Thyroid gland (tissue), 4 donors: ENCODE results near the gene DHRS12. TPM values are rescaled to one million over a fixed set of nuclear protein-coding genes. Genes with fewer than 3 reads are reported as not detected.

Experiments
- DNase-seq, 2 donors: peaks; one replicate each; pipeline ENCODE4 v3.0.0-alpha.2; 2019
- H3K27ac ChIP-seq, 3 donors: fragments of 200-600 bp; sonication (generic); 1 replicate in 2 of 3; 2 replicates in 1 of 3; pipeline ENCODE4 v1.5.1; 2016 to 2019; ENCODE audit warnings: mild to moderate bottlenecking in 1 of 3, moderate library complexity in 1 of 3
- H3K27me3 ChIP-seq: fragments of 200-600 bp; sonication (generic); one replicate; pipeline ENCODE4 v1.5.1; 2019
- H3K36me3 ChIP-seq, 2 donors: fragments of 200-600 bp; sonication (generic); one replicate each; pipeline ENCODE4 v1.5.1; 2016 to 2019
- H3K4me1 ChIP-seq, 2 donors: fragments of 200-600 bp; sonication (generic); one replicate each; pipeline ENCODE4 v1.5.1; 2017 to 2019
- H3K4me3 ChIP-seq, 3 donors: fragments of 200-600 bp; sonication (generic); replicated peaks in 1 of 3; 1 replicate in 2 of 3; 2 replicates in 1 of 3; pipeline ENCODE4 v1.5.1; 2016; ENCODE audit warnings: mild to moderate bottlenecking in 1 of 3
- H3K9me3 ChIP-seq: fragments of 200-600 bp; sonication (generic); one replicate; pipeline ENCODE4 v1.5.1; 2017
- POLR2A ChIP-seq, 2 donors: fragments of 450-650 bp; IDR thresholded peaks; one replicate each; pipeline ENCODE4 v1.6.1; 2017; ENCODE audit warnings: antibody characterized with exemption in 2 of 2, mild to moderate bottlenecking in 2 of 2, moderate library complexity in 1 of 2
- WGBS, 2 donors: methylation state at CpG; one replicate each; pipeline ENCODE4 v1.1.5; 2017; 5-methylcytosine and 5-hydroxymethylcytosine counted together
- intact Hi-C: fragments of 100-400 bp; cut with DNase I; formaldehyde crosslinking; loops from one replicate; pipeline ENCODE4 v1.15.1; 2023
- total RNA-seq, 4 donors: library from RNA; depleted of rRNA; stranded (reverse); fragments of >200 nt; gene quantifications; one replicate each; pipeline ENCODE4 v1.2.3, GENCODE V29; 2016
- TF ChIP-seq, protein P1 (sequence below), 6 experiments: fragments of 200-600 bp in 3 of 6; fragments of 450-650 bp in 3 of 6; sonication (generic) in 3 of 6; IDR thresholded peaks; one replicate each; pipeline ENCODE4 v1.5.1; 2016 to 2019; ENCODE audit warnings: antibody characterized with exemption in 6 of 6, mild to moderate bottlenecking in 2 of 6, inconsistent platforms in 1 of 6, moderate library complexity in 1 of 6

DHRS12 gene
- total RNA-seq, 4 donors from 2014 or later: 23.1 to 34.2 (median 27.4) TPM

DNA sequence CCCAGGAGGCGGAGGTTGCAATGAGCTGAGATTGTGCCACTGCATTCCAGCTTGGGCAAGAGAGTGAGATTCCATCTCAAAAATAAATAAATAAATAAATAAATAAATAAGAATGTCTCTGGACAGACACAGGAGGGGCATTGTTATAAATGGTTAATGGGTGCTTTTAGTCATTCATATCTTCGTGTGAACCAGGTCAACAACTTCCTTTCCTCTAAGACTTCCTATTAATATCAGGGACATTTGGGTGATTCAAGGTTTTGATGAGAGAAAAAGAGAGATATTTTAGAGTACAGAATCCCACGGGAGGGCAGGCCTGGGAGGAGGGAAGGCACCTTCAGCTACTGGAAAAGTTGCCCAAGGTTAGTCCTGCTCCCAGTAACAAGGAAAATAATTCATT is 23.9 kb downstream of the DHRS12 start:
- Histone ChIP-seq H3K4me1 (no peaks in the 10 kb centered on the region), H3K4me3 (no peak overlapping the region), H3K27ac (no peak overlapping the region), H3K9me3 (no peaks in the 10 kb centered on the region), H3K36me3 (no peaks in the 10 kb centered on the region), H3K27me3 (no peaks in the 10 kb centered on the region)
- DNase-seq: no peak
- whole genome bisulfite sequencing, 2 donors: 82 to 83% methylated on average over 3 of the region's 3 CpGs
- intact Hi-C loops: no loop called here
- TF ChIP-seq, protein P1, sequence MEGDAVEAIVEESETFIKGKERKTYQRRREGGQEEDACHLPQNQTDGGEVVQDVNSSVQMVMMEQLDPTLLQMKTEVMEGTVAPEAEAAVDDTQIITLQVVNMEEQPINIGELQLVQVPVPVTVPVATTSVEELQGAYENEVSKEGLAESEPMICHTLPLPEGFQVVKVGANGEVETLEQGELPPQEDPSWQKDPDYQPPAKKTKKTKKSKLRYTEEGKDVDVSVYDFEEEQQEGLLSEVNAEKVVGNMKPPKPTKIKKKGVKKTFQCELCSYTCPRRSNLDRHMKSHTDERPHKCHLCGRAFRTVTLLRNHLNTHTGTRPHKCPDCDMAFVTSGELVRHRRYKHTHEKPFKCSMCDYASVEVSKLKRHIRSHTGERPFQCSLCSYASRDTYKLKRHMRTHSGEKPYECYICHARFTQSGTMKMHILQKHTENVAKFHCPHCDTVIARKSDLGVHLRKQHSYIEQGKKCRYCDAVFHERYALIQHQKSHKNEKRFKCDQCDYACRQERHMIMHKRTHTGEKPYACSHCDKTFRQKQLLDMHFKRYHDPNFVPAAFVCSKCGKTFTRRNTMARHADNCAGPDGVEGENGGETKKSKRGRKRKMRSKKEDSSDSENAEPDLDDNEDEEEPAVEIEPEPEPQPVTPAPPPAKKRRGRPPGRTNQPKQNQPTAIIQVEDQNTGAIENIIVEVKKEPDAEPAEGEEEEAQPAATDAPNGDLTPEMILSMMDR (IDR thresholded peaks at IDR 0.05): no peak
- no peak for TF ChIP-seq POLR2A (IDR thresholded peaks at IDR 0.05)

DNA sequence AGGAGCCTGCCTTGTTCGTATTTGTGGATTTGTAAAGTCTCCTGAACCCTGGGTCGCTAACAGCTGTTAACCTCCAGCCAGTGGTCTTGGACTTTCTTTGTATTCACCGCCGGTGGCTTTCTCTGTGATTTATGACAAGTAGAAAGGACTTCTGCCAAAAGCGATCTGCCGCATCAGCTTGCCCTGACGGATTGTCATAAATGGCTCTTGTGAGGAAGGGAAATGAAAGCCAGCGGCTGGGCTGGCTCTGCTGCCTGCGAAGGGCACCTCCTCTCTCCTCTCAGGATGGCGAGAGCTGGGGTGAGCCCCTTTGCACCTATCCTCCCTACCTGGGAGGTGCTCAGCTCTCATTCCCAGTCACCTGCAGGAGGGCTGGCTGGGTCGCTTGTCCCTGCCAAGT is 25.6 kb downstream of the DHRS12 start:
- Histone ChIP-seq H3K9me3 (no peaks in the 10 kb centered on the region), H3K4me1 (no peaks in the 10 kb centered on the region), H3K4me3 (no peak overlapping the region), H3K27me3 (no peaks in the 10 kb centered on the region), H3K27ac (no peak overlapping the region), H3K36me3 (no peaks in the 10 kb centered on the region)
- DNase-seq: no peak
- WGBS, 2 donors: 75 to 80% methylated on average over 11 of the region's 11 CpGs
- intact Hi-C loops: no loop called here
- TF ChIP-seq POLR2A (IDR thresholded peaks at IDR 0.05): no peak
- TF ChIP-seq, protein P1 (IDR thresholded peaks at IDR 0.05): no peak

DNA sequence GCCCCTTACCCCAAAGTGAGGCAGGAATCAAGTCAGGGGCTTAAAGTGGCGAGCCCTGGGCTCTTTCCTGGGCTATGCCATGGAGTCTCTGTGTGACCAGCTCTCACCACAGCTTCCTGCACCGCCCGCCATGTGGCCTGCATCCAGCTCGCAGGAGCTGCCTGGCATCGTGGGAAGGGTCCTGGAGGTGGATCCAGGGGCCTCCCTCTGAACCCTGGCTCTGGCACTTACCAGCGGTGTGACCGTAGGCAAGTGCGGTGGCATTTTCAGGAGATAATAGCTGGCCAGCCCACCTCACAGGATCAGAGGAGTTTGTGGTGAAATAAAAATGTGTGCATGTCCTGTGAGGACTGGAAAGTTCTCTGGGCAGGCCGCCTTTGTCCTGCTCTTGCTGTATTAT is 26.0 kb downstream of the DHRS12 start:
- Histone ChIP-seq H3K36me3 (no peaks in the 10 kb centered on the region), H3K27ac (no peak overlapping the region), H3K27me3 (no peaks in the 10 kb centered on the region), H3K4me3 (no peak overlapping the region), H3K4me1 (no peaks in the 10 kb centered on the region), H3K9me3 (no peaks in the 10 kb centered on the region)
- WGBS, 2 donors: 84 to 86% methylated on average over 7 to 9 of the region's 9 CpGs
- no peak for DNase-seq
- intact Hi-C loops: no loop called here
- TF ChIP-seq, protein P1 (IDR thresholded peaks at IDR 0.05): no peak
- TF ChIP-seq POLR2A (IDR thresholded peaks at IDR 0.05): no peak

DNA sequence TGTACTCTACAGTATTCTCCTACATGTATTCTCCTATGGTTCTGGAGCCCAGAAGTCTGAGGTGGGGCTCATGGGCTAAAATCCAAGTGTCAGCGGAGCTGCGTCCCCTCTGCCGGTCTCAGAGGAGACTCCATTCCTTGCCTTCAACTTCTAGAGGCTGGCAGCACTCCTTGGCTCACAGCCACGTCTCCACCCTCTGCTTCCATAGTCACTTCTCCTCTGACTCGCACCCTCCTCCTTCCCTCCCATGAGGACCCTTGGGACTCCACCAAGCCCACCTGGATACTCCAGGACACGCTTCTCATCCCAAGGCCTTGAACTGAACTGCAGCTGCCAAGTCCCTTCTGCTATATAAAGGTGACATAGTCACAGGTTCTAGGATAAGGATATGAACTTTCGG is 27.8 kb downstream of the DHRS12 start:
- no peak for TF ChIP-seq POLR2A (IDR thresholded peaks at IDR 0.05)
- H3K27ac ChIP-seq: no peak overlapping the region
- intact Hi-C loops: no loop called here
- H3K4me1 ChIP-seq: peaks cover 0 to 3% of the 10 kb centered on the region in 2 donors
- H3K36me3 ChIP-seq: no peaks in the 10 kb centered on the region
- H3K4me3 ChIP-seq: no peak overlapping the region
- 80 to 83% methylated on average over 7 of the region's 7 CpGs for WGBS, 2 donors
- H3K9me3 ChIP-seq: no peaks in the 10 kb centered on the region
- no peaks in the 10 kb centered on the region for H3K27me3 ChIP-seq
- no peak for DNase-seq

DNA sequence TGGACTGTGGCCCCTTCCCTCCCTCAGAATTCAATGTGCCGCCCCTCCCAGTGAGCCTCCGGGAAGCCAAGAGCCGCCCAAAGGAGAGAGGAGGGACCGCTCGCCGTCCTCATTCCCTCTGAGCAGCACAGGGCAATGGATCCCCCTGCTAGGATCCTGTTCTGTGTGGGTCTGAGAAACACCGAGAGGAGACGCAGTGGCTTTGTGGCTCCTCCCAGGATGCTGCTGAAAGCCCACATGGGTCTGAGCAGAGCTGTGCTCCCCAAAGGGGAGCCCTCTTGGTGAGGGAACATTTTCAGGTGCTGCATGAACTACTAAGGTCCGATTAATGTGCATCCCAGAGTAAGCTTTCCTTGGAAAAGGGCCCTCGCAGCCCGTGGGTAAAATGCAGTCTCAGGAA is 30.4 kb downstream of the DHRS12 start:
- DNase-seq: no peak
- TF ChIP-seq POLR2A (IDR thresholded peaks at IDR 0.05): no peak
- TF ChIP-seq, protein P1 (IDR thresholded peaks at IDR 0.05): no peak
- Histone ChIP-seq H3K36me3 (no peaks in the 10 kb centered on the region), H3K9me3 (no peaks in the 10 kb centered on the region), H3K4me3 (no peak overlapping the region), H3K27ac (no peak overlapping the region), H3K27me3 (no peaks in the 10 kb centered on the region), H3K4me1 (peaks cover 26 to 29% of the 10 kb centered on the region in 2 donors)
- intact Hi-C loops: no loop called here
- 89 to 90% methylated on average over 11 of the region's 11 CpGs for WGBS, 2 donors

DNA sequence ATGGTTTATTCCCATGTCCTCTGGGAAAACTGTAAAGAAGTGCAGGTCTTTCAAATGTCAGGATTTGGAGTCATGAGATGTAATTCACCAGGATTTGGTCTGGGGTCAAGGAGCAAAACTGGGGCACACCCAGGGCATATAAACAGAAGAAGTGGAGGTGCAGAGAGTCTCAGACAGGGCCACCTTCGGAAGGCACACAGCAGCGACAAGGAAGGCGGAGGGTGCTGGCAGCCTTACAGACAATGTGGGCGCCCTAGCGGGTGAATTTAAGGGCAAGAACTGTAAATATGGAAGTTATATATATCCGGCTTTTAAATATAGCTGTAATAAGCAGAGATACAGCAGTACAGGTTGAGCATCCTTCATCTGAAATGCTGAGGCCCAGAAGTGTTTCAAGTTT is 31.2 kb downstream of the DHRS12 start:
- 92 to 94% methylated on average over 6 of the region's 6 CpGs for WGBS, 2 donors
- intact Hi-C loops: no loop called here
- H3K9me3 ChIP-seq: no peaks in the 10 kb centered on the region

More for the DNA sequence above, 31.2 kb downstream of the DHRS12 start:
- no peaks in the 10 kb centered on the region for H3K36me3 ChIP-seq
- TF ChIP-seq, protein P1 (IDR thresholded peaks at IDR 0.05): no peak
- no peak for TF ChIP-seq POLR2A (IDR thresholded peaks at IDR 0.05)
- H3K27me3 ChIP-seq: no peaks in the 10 kb centered on the region
- no peak for DNase-seq
- H3K27ac ChIP-seq: peak overlapping the region in 1 of 3 donors; percentile 100
- no peak overlapping the region for H3K4me3 ChIP-seq
- H3K4me1 ChIP-seq: peaks cover 29 to 30% of the 10 kb centered on the region in 2 donors
